SK-N-SH (cell line): ENCODE results near the gene THAP8.

ENCODE experiments used
- GABPA ChIP-seq: IDR thresholded peaks from 2 replicates; pipeline ENCODE4 v1.4.0; 2012; ENCODE audit warnings: low read depth, mild to moderate bottlenecking
- JUND ChIP-seq: IDR thresholded peaks from 2 replicates; pipeline ENCODE4 v1.4.0; 2012
- POLR2AphosphoS5 ChIP-seq: IDR thresholded peaks from 2 replicates; pipeline ENCODE4 v1.6.1; 2012; ENCODE audit warnings: low read depth, low read length
- RFX5 ChIP-seq: IDR thresholded peaks from 2 replicates; pipeline ENCODE4 v1.6.1; 2012; ENCODE audit warnings: mild to moderate bottlenecking, improper control_type of control experiment, low read length
- TAF1 ChIP-seq: IDR thresholded peaks from 2 replicates; pipeline ENCODE4 v1.6.1; 2012; ENCODE audit warnings: low read depth, mild to moderate bottlenecking, low read length, moderate library complexity, borderline replicate concordance
- USF2 ChIP-seq: fragments of 150-350 bp; IDR thresholded peaks from 2 replicates; pipeline ENCODE4 v1.6.1; 2017; ENCODE audit warnings: antibody characterized with exemption, low read length, low read depth, borderline replicate concordance
- TF ChIP-seq, protein P1 (sequence below): fragments of 200-600 bp; sonication (generic); IDR thresholded peaks from 2 replicates; pipeline ENCODE4 v1.6.1; 2017; ENCODE audit warnings: antibody characterized with exemption, mild to moderate bottlenecking, moderate library complexity
- TF ChIP-seq, protein P2 (sequence below): IDR thresholded peaks from 2 replicates; pipeline ENCODE4 v1.4.0; 2012; ENCODE audit warnings: low read depth, borderline replicate concordance
- TF ChIP-seq, protein P3 (sequence below): IDR thresholded peaks from 2 replicates; pipeline ENCODE4 v1.6.1; 2012; ENCODE audit warnings: mild to moderate bottlenecking, low read depth, low read length, moderate library complexity

GRCh38 chr19:36023432-36023831 lies 30.7 kb downstream of the THAP8 start:
- TF ChIP-seq, protein P1, sequence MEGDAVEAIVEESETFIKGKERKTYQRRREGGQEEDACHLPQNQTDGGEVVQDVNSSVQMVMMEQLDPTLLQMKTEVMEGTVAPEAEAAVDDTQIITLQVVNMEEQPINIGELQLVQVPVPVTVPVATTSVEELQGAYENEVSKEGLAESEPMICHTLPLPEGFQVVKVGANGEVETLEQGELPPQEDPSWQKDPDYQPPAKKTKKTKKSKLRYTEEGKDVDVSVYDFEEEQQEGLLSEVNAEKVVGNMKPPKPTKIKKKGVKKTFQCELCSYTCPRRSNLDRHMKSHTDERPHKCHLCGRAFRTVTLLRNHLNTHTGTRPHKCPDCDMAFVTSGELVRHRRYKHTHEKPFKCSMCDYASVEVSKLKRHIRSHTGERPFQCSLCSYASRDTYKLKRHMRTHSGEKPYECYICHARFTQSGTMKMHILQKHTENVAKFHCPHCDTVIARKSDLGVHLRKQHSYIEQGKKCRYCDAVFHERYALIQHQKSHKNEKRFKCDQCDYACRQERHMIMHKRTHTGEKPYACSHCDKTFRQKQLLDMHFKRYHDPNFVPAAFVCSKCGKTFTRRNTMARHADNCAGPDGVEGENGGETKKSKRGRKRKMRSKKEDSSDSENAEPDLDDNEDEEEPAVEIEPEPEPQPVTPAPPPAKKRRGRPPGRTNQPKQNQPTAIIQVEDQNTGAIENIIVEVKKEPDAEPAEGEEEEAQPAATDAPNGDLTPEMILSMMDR, result no peak
- no peak for TF ChIP-seq RFX5
- TF ChIP-seq, protein P2, sequence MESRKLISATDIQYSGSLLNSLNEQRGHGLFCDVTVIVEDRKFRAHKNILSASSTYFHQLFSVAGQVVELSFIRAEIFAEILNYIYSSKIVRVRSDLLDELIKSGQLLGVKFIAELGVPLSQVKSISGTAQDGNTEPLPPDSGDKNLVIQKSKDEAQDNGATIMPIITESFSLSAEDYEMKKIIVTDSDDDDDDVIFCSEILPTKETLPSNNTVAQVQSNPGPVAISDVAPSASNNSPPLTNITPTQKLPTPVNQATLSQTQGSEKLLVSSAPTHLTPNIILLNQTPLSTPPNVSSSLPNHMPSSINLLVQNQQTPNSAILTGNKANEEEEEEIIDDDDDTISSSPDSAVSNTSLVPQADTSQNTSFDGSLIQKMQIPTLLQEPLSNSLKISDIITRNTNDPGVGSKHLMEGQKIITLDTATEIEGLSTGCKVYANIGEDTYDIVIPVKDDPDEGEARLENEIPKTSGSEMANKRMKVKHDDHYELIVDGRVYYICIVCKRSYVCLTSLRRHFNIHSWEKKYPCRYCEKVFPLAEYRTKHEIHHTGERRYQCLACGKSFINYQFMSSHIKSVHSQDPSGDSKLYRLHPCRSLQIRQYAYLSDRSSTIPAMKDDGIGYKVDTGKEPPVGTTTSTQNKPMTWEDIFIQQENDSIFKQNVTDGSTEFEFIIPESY, result no peak
- no peak for TF ChIP-seq GABPA
- TF ChIP-seq POLR2AphosphoS5, result no peak
- TF ChIP-seq TAF1, result no peak
- TF ChIP-seq USF2, result no peak
- no peak for TF ChIP-seq JUND
- TF ChIP-seq, protein P3, sequence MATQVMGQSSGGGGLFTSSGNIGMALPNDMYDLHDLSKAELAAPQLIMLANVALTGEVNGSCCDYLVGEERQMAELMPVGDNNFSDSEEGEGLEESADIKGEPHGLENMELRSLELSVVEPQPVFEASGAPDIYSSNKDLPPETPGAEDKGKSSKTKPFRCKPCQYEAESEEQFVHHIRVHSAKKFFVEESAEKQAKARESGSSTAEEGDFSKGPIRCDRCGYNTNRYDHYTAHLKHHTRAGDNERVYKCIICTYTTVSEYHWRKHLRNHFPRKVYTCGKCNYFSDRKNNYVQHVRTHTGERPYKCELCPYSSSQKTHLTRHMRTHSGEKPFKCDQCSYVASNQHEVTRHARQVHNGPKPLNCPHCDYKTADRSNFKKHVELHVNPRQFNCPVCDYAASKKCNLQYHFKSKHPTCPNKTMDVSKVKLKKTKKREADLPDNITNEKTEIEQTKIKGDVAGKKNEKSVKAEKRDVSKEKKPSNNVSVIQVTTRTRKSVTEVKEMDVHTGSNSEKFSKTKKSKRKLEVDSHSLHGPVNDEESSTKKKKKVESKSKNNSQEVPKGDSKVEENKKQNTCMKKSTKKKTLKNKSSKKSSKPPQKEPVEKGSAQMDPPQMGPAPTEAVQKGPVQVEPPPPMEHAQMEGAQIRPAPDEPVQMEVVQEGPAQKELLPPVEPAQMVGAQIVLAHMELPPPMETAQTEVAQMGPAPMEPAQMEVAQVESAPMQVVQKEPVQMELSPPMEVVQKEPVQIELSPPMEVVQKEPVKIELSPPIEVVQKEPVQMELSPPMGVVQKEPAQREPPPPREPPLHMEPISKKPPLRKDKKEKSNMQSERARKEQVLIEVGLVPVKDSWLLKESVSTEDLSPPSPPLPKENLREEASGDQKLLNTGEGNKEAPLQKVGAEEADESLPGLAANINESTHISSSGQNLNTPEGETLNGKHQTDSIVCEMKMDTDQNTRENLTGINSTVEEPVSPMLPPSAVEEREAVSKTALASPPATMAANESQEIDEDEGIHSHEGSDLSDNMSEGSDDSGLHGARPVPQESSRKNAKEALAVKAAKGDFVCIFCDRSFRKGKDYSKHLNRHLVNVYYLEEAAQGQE, result no peak
